Activated CD4-positive, alpha-beta T cell treated with anti-CD3 and anti-CD28 coated beads, Interleukin-10, Interleukin-2, amounts not matched to agents 100 ng/mL and 50 ng/mL, durations not matched to agents 16 hours and 8 hours (primary cell): ENCODE measurements around the gene PRRT1.
"Not testable (repeated sequence)": the region's sequence is repeated elsewhere in the genome, so short reads cannot be mapped to it uniquely, and the experiment has no call there.

Experiments
- DNase-seq: peaks from one replicate; pipeline ENCODE4 v3.0.0-alpha.2; 2020

The PRRT1 gene

DNA sequence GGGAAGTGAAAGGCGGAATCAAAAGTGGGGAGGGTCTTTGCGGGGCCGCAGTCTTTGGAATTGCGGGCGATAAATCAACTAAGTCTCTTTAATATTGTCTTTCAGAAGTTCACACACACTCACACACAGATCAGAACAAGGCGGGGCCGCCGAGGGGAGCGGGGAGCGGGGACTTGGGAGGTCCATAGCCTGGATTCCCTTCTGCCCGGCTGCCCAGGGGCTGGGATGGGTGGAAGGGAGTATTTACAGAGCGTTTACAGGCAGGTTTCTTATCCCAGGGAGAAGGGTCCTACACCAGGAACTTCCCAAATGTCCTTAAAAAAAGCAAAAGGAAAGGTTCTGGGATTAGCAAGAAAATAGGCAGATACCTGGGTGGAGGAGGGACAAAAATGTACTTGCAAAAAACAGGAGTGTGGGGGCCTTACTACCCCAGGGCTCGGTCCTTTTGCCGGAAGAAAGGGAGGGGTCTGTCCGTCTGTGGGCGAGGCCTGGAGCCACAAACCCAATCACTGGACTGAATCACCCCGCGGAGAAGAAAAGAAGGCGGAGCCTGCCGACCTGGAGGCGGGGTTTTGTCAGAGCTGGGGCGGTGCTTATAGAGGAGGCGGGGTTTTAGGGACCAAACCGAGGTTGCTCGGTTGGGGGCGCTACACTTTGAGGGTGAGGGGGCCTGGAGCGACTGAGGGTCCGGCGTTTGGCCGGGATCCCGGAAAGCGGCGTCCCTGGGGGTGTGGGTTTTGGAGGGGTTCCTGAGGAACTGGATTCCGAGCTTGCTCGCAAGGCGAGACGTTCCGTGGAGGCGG is 3.2 kb downstream of the PRRT1 start:
- peak; percentile 49 for DNase-seq

DNA sequence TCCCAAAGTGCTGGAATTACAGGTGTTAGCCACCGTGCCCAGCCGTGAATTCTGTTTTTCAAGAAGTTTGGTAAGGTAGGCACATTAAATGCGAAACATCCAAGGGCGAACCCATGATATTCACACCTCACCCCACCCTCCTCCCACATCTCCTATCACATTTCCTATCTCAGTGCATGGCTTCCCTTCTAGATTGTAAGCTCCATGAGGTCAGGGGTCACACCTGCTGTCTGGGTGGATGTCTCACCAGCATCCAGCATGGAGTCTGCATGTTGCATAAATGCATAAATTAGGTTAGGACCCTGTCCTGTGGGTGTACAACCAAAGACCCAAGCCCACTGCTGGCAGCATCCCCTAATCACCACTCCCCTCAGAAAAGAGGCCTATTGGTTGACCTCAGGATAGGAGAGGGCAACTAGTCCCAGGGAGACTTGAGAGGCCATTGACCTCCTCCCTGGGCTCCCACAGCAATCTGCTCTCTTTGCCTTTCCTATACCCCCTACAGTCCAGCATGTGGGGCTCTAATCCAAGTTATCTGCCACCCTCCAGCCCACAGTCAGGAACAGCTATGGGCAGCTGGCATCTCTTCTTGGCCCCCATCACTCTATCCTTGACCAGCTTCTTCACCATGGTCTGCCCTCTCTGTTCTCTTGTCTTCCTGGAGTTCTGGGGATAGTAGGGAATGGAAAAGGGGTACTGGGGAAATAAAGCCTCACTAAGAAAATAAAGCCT is 4.2 kb downstream of the PRRT1 start:
- no peak for DNase-seq

- no peak for DNase-seq
Measured at GRCh38 chr6:32146687-32147086, 5.1 kb downstream of the PRRT1 start.

DNA sequence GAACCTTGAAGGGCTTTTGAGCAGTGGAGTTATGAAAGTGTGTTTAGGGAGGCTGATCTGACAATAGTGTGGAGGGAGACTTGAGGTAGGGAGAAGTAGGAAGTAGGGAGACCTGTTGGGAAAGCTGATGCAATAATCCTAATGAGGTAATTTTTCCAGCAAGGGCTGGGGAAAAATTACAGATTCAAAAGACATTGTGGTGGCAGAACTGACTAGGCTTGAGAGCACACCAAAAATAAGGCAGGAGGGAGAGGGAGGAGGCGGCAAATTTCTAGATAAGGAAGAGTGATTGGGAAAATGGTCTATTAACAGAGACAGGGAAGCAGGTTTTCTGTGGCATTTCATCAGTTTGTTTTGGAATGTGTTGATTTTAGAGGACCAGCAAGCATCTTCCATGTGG is 5.5 kb downstream of the PRRT1 start:
- DNase-seq, result no peak

DNA sequence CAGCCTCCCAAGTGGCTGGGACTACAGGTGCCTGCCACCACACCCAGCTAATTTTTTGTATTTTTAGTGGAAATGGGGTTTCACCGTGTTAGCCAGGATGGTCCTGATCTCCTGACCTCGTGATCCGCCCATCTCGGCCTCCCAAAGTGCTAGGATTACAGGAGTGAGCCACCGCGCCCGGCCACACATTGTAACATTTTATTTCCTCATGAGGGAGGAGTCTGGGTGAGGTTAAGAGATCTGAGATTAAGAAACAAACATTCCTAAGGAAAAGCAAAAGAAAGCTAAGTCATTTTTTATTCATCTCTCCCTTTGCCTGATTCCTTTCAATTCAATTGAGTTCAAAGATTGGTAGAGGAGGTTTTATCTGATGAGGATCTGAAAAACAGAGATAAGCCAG is 7.5 kb downstream of the PRRT1 start:
- DNase-seq, result not testable (repeated sequence)

GRCh38 chr6:32140420-32141046 is 11.2 kb downstream of the PRRT1 start:
- DNase-seq, result no peak

DNA sequence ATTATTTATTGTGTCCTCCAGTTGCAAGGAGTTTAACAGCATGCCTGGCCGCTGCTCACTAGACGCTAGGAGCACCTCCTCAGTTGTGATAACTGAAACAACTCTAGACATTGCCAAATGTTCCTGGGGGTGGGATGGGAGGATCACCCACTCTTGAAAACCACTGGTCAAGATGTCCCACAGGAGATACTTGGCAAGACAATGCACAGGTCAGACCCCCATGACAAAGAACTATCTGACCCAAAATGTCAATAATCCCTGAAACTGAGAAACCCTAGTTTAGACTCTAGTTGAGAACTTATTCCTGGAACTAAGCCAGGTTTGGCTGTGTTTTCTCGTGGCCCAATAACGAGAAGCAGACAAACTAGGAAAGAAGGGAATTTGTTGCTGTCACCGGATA is 12.1 kb downstream of the PRRT1 start:
- no peak for DNase-seq

DNA sequence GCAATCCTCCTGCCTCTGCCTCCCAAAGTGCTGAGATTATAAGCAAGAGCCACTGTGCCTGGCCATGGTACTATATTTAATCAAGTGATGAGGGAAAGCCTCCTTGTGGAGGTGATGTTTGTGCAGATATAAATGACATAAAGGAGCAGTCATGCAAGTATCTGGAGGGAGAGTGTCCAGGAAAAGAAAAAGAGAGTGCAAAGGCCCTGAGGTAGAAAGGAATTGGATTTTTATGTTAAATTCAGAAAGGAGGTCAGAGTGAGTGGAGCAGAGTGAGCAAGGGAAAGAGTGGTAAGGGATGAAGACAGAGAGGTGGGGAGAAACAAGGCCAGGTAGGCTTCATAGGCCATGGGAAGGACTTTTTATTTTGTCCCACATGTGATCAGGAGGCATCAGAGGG is 14.3 kb downstream of the PRRT1 start:
- no peak for DNase-seq

GRCh38 chr6:32133786-32134185 is 18.0 kb downstream of the PRRT1 start:
- no peak for DNase-seq

DNA sequence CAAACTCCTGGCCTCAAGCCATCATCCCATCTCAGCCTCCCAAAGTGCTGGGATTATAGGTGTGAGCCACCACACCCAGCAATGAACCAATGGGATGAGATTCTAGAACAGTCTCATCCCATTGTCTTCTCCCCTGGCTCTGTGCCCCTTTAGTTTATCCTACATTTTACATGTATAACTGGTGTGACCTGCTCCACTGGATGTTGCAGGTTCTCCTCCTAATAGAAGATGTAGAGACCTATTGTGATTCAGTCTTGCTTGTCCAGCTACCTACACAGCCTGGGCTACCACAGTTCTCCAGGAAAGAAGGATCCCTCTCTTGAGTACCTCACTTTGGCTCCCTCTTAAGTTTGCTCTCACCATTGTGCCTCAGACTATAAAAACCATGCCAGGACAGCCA is 19.6 kb downstream of the PRRT1 start:
- no peak for DNase-seq

DNA sequence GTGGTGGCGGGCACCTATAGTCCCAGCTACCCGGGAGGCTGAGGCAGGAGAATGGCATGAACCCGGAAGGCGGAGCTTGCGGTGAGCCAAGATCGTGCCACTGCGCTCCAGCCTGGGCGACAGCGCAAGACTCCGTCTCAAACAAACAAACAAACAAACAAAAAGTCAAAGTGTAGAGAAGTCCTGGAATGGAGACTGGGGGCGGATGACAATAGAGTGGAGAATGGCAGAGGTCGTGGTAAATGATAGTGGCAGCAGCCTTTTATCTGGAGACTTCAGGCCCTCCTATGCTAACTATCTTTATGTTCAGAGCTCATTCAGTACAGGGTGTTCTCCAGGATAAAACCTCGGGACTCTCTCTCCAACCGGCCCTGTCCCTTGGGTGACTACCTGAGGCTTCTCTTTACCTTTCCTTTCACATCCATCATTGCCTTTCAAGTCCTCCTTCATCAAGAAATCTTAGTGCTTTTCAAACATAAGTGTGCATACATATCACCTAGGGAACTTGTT is 20.2 kb downstream of the PRRT1 start:
- DNase-seq, result no peak

DNA sequence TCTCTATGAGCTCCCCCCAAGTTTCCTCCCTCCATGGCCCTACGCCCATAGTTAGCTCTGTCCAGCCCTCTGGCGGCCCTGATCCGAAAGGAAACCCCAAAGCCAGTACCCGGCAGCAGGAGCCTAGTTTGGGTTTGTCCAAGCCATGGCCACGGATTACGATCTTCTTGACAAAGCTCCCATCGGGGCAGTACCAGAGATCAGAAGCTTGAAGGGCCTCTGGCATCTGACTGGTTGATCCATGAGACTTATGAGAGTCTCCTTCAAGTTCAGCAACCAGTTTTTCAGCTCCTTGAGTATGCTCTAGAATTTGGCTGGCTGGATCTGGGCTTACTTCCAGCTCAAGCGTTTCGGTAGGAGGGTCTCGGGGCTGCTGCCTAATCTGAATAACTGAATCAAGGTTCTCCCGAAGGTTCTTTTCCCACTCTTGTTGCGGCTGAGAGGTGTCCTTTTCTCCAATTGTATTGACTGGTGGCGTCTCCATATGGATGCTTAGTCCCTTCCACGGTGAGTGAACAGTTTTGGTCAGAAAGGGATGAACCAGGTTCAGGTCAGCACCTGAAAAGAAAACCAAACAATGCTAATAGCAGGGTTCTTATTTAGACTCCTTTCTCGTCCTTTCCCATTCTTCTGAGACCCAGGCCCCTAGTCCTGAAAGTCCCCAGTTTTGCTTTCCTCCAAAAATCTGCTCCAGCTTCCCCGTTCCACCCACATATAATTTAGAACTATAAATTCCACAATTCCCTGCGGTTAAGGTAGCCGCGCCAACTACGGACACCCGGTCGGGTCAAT is 22.2 kb downstream of the PRRT1 start:
- no peak for DNase-seq

DNA sequence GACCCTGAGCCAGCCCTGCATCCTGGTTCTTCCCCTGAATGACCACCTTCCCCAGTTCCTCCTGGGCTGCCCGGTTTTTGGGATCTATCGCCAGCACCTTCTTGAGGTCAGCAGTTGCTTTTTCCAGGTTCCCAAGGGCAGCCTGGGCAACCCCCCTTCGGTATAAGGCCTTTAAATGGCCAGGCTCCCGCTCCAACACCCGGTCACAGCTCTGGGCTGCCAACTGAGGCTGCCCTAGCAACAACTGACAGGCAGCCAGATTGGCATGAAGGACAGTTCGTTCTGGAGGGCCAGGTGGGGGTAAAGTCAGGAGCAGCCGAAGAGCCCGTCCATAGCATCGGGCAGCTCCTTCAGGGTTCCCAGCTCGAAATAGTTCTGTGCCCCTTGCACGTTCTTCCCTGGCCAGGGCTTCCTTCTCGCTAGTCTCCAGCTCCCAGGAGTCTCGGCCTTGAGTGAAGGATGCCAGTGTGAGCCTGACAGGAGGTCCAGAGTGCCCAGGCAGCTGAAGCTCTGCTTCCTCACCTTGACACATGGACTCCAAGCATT is 22.9 kb downstream of the PRRT1 start:
- DNase-seq, result no peak

- DNase-seq, result peak; percentile 99
Measured at GRCh38 chr6:32127717-32128592, 23.8 kb downstream of the PRRT1 start, which contains the start of gene ATF6B. ATF6B (minus strand) TSS chr6:32128246; CDS start chr6:32128207, 39 bp downstream.

- DNase-seq, result no peak
Measured at GRCh38 chr6:32127409-32127716, 24.4 kb downstream of the PRRT1 start.

DNA sequence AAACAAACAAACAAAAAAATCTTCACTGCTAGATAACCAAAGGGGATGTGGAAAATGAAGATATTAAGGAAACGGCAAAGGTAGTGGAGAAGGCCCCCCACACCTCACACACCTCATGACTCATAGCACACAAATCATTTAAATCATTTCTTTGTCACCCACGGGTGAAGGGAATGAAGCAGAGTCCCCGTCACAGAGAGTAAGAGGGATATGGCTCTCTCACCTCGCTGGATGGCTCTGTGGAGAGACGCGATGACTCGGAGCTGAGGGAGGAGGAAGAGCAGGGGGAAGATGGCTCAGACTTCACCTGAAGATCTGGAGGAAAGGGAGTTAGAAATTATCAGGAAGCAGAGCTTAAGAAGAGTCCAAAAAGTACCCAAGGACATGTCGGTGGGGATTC is 24.9 kb downstream of the PRRT1 start:
- DNase-seq, result peak; percentile 13

GRCh38 chr6:32123681-32124080 is 28.1 kb downstream of the PRRT1 start:
- no peak for DNase-seq

GRCh38 chr6:32120573-32121059 is 31.1 kb downstream of the PRRT1 start:
- DNase-seq, result no peak

GRCh38 chr6:32118782-32119628 is 32.7 kb downstream of the PRRT1 start:
- DNase-seq, result peak; percentile 77

DNA sequence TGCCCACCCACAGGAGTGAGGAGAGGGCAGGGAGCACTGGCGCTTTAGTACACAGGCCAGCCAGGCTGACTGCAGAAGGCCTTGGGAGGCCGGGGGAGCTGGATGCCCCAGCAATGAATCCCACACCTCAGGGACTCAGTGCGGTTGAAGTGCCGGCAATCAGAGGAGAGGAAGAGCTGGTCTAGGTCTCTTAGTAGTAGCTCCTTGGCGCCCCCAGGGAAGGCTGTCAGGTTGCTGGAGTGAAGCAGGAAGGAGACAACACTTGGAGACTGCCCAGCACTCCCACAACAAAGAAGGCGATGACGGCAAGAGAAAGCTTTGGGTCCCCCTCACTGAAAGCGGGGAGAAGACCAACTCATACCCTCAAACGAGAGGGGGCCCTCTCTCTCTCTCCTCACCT is 34.3 kb downstream of the PRRT1 start:
- no peak for DNase-seq
